Measurements from ENCODE around the gene CDH4.

The CDH4 gene

DNA sequence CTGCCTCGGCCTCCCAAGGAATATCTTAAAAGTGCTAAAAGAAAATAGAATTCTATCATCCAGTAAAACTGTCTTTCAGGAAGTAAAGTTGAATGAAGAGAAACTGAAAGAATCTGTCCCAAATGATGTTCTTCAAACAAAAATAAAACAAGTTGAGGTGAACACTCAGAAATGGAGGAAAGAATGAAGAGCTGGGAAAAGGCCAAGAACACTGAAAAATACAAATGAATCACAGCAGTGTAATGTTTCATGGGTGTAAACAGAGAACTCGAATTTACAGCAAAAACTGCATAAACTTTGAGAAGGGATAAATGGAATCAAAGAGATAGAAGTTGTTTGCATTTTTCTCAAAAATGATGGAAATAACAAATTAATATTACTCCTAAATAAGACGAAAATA, 496.3 kb downstream of the CDH4 start:
- DNase-seq: no peak

DNA sequence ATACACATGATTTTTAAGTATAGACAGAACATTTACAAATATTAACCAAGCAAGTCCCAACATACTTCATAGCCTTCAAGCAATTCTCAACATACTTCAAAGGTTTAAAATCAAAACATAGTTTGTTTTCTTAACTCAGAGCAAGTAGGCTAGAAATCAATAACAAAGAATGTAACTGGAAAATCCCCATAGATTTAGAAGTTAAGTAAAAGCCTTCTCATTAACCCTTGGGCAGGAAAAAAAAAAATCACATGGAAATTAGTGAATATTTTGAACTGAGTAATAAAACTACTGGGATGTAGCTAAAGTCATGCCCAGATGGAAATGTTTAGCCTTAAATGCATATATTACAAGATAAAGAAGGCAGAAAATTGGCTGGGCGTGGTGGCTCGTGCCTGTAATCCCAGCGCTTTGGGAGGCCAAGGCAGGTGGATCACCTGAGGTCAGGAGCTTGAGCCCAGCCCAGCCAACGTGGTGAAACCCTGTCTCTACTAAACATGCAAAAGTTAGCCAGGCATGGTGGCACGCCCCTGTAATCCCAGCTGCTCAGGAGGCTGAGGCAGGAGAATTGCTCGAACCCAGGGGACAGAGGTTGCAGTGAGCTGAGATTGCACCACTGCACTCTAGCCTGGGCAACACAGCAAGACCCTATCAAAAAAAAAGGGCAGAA, 497.5 kb downstream of the CDH4 start:
- no peak for DNase-seq

DNA sequence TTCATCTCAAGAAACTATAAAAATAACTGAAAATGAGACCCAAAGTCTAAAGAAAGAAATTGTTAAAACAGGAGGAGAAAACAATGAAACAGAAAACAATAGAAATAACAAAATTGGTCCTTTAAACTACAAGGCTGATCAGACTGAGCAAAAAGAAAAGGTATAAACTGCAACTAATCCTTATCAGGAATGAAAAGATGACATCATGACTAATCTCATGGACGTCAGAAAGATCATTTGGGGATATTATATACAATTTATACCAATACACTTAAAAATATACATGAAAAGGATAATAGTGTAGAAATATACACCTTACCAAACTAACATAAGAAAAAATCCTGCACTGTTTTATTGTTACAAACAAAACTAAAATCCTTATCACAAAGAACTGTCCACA, 498.0 kb downstream of the CDH4 start:
- no peak for DNase-seq

DNA sequence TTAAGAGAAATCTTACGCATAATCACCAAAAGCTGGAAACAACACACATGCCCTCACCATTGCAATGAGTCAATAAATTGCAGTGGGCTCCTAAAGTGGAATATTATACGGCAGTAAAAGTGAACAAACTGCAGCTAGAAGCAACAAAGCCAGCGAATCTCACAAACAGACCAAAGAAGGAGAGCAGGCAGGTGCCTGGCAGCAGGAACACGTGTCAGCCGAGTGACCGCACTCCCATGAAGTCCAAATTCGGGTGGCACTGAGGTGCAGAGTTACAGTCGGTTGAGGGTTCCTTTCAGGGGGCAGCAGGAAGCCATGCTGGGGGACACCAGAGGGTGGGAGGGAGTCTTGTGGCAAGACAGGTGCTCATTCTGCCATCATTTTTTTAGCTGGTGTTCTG, 500.5 kb downstream of the CDH4 start:
- no peak for DNase-seq

DNA sequence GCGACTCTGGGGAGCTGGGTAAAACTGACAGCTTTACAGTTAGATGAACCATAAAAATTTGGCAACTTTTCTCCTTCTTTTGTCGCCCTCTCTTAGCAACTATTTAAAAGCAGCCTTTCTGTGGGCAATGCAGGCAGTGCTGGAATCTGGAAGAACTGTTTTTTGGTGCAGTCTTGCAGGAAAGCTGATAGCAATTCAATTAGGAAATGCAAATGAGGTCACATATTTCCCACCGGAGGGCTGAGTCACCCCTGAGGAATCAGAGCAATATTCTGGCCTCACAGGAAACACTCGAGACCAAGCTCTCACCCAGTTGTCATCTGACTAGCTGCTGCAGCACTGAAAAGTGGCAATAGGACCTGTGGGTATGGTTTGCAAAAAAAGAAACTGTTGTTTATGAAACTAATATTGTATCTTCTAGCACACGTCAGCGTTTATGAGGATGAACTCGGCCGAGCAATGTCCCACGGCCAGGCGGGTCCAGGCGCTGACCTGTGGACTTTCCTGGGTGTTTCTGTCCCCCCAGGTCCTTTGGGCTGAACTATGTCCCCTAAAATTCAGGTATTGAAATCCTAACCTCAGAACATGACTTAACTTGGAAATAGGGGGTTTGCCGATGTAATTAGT, 501.4 kb downstream of the CDH4 start:
- DNase-seq: no peak

DNA sequence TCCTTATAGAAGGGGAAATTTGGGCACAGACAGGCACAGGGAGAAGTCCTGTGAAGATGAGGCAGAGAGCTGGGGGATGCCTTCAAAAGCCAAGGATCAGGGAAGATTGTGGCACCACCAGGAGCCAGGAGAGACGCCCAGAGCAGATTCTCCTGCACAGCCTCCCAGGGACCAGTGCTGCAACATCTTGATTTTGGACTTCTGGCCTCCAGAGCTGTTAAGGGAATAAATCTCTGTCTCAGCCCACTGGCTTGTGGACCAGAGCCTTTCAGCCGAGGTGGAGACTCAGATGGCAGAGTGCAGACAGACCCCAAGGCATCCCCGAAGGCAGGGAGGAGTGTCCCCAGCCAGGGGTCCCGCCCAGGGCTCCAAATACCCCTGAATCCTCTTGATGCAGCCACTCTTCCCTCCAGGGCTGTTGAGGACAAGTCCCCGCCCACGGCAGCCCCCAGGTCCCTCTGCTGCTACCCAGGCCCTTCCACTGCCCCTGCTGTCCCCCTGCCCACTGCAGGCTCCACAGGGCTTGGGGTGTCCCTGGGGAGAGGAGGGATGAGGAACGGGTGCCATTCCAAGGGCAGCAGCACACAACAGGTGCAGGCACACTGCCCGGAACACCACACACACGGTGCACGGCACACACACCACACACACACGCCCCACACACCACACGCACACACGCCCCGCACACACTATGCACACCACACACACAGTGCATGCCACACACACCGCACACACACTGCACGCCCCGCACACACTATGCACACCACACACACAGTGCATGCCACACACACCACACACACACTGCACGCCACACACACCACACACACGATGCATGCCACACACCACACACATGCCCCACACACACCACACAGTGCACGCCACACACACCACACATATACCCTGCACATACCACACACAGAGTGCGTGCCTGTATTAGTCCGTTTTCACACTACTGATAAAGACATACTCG, 502.2 kb downstream of the CDH4 start:
- no peak for DNase-seq

DNA sequence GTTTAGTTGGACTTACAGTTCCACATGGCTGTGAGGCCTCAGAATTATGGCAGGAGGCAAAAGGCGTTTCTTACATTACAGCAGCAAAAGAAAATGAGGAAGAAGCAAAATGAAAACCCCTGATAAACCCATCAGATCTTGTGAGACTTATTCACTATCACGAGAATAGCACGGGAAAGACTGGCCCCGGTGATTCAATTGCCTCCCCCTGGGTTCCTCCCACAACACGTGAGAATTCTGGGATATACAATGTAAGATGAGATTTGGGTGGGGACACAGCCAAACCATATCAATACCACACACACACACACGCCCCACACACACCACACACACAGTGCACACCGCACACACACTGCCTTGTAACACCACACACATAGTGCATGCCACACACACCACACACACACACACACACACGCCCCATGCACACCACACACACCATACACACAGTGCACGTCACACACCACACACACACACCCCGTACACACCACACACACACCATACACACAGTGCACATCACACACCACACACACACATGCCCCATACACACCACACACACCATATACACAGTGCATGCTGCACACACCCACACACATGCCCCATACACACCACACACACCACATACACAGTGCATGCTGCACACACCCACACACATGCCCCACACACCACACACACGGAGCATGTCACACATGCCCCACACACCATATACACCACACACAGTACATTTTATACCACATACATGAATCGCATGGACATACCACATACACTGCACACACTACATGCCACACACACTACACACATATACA, 503.1 kb downstream of the CDH4 start:
- DNase-seq: no peak

DNA sequence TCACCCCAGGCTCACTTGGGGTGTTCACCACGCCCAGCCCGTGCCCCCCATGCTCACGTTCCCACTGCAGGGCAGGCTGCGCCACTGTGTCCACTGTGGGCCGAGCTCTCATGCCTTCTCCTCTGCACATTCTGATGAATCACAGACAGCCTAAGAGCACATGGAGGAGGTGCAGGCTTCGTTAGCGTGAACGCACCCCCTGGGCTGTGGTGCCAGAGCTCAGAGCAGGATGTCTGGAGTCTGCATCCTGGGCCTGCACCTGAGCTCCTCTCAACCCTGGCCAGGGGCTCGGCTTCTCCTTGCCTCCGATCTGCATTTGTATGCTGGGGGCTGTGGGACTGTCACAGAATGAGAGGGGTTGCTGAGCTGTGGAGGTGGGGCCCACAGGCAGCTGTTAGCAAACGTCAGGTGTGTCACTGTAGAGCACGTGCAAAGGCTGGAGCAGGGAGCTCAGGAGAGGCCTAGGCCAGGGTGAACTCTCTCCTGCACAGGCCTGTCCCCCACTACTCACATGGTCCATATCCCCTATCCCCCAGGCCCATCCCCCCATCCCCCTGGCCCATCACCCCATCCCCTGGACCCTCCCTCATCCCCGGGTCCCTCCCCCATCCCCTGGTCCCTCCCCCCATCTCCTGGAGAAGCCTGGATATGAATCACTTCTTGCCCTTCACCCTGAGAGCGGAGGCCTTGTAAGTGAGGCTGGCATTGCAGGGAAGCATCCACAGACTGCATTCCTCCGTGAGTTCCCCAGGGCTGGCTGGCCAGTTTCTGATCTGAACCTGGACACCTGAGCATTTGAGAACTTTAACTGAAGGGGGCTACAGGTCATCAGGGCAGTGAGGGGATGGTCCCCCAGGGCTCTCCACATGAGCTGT, 504.1 kb downstream of the CDH4 start:
- DNase-seq: no peak

DNA sequence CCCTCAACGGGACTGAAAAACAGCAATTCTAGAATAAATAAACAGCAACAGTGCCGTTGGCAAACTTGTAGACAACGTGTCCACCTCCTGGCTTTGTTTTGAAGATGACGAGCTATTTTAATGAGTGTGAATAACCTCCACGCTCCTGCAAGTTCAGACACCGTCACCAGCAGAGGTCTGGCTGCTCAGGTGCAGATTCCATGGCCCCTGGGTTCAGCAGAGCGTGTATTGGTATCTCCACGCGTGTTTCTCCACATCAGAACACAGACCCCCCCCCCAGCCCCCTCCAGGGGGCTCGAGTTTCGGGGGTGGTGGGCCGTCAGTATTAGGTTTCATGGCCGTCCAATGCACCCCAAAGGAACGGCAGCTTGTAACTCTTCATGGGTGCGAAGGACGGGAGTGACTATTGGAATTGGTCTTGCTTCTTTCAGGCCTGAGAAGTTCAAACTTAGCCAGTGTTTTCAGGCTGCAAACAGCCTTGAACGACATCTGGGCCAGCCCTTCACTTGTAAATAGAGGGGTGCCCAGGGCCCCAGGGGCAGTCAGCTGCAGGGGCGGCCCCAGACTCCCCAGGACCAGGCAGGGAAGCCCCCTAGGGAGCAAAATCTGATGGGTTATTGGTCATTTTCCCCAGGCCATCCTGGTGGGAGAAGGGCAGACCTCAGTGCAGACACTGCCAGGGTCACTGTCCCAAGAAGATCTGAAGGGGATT, 505.1 kb downstream of the CDH4 start:
- no peak for DNase-seq

DNA sequence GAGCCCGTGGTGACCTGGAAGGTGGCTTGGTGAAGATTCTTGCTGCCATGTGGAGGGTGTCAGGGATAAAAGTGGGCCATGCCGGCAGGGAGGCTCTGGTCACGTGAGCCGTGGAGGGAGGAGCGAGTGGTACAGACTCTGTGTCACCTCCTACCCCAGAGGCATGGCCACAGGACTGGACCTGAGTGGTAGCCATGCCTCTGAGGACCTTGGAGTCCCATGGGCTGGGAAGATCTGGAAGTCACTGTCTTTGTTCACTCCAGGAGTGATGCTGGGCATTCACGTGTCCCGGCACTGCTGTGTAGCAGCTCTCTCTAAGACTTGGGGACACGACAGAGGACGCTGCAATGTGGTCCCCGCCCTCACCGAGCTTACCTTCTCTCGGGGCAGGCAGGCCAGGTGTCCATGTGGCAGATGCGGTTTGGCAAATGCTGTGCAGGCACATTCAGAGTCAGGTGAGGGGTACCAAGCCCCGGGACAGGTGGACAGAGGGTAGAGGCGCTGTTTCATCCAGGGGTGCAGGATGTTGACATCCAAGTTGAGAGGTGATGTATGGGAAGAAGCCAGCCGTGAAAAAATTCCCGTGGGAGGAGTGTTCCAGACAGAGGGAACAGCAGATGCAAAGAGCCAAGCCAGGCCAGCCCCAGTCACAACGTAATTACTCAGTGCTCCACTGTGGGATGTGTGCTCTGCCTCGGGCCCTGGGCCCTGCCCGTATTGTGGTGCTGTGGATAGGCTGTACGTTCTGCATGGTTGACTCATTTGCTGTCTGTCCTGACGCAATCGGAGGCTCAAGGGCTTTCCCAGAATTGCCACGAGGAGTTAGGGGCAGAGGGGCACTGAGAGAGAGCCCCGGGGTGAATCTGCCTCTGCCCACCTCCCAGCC, 505.9 kb downstream of the CDH4 start:
- no peak for DNase-seq

DNA sequence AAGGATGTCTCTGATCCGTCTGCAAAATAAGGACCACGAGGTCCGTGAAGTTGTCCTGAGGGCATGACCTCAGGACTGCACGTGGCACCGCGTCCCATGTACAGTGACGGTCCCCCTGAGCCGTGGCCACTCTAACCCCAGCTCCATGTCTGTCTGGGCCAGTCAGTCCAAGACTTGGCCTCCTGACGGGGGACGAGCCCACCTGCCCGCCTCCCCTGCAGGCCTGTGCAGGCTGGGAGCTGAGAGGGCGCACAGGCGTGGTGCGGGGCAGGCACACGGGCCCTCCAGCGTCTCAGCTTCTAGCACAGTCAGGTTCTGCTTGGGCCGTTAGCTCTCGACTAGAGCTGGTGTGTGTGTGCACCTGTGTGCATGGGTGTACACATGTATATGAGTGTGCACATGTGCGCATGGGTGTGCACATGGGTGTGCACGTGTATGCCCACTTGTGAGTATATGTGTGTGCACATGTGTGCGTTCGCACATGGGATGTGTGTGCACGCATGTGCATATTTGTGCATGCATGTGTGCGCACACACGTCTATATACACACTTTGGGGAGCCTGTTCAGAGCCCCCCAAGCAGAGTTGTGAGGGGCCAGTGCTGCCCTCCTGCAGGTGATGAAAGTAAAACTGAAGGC, 506.6 kb downstream of the CDH4 start:
- DNase-seq: no peak

DNA sequence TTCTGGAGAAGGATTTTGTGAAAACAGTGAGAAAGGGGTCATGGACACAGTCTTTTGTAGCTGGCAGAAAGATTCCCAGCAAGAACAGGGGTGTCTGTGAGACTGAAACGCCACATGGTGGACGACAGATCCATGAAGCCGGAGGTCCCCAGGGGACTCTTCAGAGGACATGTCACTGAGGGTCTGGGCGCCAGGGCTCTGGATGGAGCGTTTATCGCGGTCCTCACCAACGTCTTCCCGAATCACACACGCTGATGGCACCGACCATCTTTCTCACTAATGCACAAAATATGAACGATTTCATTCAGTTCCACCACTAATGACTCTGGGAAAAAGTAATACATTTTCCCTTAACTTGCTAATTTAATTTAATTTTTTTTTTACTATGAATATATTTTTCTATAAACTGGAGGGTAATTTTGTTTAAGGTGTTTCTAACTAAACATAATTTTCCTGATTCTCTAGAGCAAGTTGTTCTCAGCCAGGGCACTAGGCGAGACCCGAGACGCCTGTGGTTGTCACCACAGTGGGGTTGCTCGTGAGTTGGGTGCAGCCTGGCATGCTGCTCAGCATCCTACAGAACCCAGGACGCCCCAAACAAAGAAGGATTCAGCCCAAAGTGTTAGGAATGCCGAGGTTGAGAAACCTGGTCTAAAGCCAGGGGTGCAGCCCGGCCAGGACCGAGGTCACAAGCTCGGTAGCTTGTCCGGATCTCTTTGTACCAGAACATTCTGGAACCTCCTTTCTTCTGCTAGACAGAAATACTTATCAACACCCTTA, 507.4 kb downstream of the CDH4 start:
- DNase-seq: no peak

DNA sequence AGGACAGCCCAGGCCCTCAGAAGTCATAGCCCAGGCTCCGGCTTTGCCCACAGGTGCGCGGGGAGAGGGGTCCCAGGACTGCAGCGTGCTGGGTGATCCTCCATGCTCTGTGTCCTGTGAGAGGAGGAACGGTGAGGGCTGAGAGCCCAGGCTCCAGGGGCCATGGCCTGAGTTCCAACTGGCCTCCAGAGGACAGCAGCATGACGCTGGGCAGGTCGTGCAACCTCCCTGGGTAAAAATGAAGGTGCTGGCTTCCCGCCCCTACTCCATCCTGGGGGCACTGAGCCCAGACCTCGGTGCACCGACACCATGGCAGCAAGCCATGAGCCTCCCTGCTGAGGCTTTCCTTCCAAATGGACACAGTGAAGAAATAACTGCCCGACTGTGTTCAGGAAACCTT, 508.3 kb downstream of the CDH4 start:
- no peak for DNase-seq

DNA sequence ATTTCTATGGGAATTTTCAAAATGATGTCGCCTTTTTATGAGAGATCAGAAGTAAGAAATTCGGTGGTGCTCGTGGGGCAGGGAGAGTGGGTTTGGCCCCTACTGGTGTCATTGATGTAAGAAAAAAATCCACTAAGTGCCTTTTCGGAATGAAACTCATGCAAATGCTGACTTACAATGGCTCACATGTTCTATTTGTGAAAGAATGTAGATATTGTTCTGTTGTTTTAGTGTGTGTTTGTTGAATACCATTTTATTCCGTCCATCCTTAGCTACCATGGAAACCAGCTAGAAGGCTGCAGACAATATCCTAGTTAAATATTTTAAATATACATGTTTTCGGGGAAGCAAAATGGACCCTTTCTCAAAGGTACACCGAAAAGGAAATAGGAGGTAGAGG, 508.7 kb downstream of the CDH4 start:
- no peak for DNase-seq

DNA sequence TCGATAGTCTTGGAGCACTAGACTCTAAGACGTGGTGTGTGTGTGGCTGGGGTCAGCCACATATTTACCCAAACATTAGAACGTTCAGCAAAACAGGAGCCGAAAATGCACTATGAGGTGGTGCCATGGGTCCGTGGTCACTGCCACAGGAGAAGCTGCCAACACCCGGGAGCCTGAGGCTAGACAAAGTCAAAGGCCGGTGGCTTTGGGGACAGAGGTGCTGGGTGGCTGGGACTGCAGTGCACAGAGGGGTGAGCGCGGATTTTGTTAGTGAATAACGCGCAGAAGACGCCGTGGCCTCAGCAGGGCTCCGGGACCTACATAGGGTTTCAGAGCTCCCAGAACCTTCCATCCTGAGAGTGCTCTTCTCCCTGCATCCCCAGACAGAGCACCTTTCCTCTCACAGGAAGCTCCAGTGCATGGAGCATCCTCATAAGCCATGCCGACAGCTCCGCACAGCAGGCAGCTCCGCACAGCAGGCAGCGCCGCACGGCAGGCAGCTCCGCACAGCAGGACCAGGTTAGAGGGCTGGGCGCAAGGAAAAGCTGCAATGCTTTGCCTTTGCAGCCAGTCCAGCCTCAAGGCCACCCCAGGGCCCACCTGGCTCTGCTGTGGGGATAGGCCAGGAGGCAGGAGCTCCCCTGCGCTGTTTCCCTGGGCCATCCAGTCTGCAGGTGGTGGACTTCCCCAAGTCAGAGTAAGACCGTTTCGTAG, 509.5 kb downstream of the CDH4 start:
- DNase-seq: no peak

DNA sequence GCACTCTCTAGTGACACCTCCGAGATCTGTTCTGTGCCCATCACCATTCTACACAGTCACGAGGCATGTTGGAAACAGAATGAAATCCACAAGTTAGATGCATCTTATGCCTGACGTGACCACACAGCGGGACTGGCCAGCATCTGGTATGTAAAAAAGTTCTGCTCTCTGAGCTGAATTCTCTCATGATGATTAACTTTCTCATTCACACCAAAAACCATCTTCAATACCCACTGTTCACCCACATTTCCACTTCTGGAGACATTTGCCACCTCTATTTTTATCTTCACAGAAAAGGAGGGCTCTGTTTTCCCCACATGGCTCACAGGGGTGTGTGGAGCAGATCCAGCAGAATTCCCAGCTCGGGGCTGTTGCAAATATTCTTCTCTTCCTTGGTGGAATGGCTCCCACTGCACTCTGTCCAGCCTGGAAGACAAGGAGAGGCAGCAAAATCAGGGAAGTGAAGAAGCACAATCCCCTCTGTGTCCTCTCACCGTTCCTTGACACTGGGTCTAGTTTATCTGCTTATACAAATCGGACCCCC, 510.2 kb downstream of the CDH4 start:
- no peak for DNase-seq

DNA sequence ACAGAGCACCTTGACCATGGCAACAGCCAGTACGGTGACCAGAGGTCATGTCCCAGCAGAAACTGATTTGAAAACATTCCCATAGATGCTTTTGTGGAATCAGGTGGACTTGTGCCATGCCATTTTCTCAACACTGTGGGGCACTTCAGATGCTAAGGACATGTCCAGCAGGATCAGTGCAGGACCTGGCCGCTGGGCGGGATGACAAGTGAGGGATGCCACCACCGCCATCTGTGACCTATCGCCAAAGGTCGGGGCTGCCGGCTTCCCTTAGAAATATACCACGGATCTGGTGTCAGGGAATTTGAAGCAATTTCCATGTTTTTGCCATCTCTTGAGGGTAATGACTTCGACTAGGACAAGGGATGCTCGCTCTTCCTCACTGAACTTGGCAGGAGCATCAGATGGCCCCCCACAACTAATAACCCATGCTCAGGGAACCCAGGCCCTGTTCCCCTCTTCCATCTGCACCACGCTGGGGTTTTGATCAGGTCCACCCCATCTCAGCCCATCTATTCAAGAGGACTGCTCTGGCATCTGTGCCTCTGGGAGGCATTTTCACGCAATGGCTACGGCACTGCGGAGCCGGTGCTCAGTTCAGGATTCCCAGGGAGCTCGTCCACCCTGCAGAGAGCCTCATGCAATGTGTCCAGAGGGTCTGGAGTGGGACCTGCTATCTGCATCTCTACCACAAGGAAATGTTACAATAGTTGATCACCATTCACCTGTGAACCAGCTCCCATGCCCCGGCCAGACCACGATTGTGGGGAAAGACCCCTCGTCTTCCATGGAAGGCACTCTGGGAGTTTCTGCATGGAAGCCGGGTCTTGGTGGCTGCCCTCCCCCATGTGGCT, 511.1 kb downstream of the CDH4 start:
- DNase-seq: no peak
